ENCODE measurements around the gene GNPTG.

- TF ChIP-seq CTCF (IDR thresholded peaks at IDR 0.05; ENCODE audit: low read depth, low read length) (no peak), EZH2phosphoT487 (IDR thresholded peaks at IDR 0.05; ENCODE audit: low read depth) (no peak)
These were observed 42.0 kb downstream of the GNPTG start for GRCh38 chr16:1393613-1394176.

Data from OCI-LY3 (cell line).